TTC549 (cell line): ENCODE data around the gene HLCS.

Experiments
- FAIRE-seq: peaks from 2 replicates; lab custom pipeline; 2012; peaks lifted over from hg19 to GRCh38; lab: Jason Lieb, UNC

Gene HLCS

DNA sequence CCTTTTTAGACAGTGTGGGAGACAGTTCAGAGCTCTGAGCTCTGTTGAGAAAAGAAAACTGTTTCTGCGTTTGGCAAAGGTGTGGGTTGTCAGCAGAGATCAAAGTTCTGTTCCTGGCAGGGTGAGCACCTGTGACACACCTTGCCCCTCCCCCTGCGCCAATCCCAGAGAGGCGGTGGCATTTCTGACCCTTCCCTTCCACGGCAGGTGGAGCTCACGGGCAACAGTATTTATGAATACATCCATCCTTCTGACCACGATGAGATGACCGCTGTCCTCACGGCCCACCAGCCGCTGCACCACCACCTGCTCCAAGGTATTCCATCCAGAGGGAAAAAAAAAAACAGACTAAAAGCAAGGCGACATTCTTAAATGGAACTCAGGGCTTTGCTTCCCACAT lies 246.9 kb downstream of the HLCS start:
- FAIRE-seq: no peak

DNA sequence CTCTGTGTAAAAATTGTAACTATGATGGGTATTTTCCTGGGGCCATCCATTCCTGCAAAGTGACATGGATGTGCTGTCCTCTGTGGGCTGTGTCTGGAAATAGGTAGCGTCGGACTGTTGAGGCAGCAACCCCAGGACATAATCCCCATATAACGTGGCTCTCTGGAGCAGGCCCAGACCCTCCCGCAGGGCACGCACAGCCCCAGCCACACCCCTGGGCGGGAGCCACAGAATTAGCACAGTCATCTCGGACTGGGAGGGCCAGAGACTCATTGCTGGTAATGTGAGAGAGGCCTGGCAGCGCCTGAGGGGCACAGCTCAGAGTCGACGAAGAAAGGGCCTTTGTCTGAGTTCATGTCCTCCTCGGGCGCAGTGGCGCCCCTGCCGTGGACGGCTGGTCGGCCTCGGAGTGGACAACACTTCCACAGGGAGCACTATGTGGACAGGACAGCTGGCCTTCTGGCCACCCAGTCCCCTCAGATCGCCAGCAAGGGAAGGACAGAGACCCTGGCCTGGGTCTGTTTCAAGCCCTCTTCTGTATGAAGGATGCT lies 247.4 kb downstream of the HLCS start:
- no peak for FAIRE-seq

DNA sequence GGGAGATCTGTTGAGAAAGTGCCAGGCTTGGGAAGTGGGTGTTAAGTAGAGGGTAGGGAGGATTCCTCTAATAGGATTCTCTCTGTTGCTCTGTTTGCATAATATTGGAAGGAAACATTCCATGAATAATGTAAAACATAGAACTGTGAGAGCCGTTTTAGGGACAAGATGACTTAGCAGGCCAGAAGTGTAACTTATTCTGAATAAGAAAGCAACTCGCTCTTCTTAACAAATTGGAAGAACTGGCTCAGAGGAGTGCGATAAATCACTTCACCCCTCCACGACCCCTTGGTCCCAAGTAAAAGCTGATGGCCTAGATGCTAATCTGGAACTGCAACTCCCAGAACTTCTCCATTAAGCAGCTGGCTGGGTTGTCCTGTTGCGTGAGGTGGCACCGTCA lies 248.5 kb downstream of the HLCS start:
- FAIRE-seq: no peak

DNA sequence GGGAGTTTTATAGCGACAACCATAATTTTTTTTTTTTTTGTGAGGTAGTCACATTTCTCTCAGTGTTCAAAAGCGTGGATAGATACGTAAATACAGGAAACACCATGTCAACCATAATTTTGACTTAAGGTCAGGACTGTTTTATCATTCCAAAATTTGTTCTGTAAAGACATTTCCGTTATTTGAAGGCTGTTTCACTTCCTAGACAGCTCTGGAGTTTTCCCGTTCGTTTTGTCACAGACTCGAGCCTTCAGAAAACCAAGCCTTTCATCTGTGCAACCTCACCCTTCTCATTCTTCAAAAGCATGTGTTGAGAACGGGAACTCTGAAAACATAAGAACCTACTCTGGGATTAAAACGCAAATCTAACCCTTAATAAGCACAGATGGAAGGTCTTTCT lies 249.6 kb downstream of the HLCS start:
- FAIRE-seq: no peak

DNA sequence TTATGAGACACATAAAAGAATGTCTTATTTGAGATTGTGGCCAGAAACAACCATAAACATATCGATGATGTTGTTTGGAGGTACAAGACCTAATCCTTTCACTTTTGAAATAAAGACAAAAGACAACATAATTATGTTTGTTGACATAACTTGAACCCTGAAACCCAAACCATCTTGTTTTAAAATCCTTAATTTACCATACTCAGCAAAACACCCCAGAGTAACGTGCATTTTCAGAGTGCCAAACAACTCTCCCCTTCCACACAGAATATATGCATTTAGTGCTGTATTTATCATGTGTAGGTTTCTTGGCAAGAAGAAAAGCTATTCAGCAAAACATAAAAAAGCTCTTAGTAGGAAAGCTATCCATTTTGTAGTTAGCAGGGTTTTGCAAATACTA lies 250.1 kb downstream of the HLCS start:
- no peak for FAIRE-seq

DNA sequence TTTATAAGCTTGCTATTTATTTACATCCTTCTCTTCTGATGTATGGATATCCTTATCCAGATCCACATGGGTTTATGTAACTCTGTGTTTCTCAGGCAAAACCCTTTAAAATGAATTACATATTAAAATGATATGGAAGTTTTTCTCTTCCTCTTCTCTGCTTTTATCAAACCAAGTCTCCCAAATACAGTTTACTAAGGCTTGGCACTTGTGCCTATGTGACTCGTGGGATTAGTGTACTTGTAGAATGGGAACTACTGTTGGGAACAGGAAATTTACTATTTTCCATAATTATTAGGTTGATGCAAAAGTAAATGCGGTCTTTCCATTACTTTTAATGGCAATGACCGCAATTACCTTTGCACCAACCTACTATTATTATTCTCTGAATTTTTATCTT lies 252.7 kb downstream of the HLCS start:
- no peak for FAIRE-seq

DNA sequence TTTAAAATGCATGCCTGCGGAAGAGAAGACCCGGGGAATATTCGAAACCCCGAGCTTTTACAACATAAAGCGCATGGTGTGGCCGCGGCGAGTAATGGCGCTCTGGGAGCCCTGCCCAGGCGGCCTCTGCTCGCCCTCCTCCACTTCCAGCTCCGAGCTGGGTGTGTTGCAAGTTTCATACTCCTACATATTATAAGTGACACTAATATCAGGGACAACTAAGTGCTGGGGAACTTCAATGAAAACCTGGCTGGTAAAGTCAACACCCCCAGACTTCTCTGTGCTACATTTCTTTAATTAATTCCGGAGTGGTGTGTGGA lies 255.8 kb downstream of the HLCS start:
- no peak for FAIRE-seq

DNA sequence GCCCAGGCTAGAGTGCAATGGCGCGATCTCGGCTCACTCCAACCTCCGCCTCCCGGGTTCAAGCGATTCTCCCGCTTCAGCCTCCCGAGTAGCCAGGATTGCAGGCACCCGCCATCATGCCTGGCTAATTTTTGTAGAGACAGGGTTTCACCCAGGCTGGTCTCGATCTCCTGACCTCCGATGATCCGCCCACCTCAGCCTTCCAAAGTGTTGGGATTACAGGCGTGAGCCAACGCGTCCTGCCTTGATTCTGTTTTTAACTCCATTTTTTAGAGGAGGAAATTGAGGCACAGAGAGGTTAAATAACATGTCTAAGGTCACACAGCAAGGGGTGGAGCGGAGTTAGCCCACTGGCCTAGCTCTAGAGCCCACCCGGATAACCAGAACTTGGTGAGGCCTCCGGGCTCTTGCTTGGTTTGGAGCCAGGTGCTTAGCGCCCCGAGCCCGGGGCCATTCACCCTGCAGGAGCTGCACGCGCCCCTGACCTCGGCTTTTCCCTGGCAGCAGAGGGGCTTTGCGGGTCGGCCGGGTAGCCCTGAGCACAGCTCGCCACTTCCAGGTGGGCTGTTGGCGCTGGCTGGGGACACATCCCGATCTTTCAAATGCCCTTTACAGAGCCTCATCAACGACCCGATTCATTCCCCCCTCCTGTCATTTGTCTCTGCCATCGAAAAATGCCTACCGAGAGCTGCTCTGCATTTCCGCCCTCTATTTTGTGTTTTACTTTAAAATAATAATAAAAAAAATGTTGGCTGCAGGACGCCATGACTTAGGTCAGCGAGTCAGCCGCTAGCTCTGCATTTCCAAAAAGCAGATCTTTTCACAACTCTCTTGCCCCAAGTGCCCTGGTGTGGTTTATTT lies 256.4 kb downstream of the HLCS start:
- FAIRE-seq: no peak

DNA sequence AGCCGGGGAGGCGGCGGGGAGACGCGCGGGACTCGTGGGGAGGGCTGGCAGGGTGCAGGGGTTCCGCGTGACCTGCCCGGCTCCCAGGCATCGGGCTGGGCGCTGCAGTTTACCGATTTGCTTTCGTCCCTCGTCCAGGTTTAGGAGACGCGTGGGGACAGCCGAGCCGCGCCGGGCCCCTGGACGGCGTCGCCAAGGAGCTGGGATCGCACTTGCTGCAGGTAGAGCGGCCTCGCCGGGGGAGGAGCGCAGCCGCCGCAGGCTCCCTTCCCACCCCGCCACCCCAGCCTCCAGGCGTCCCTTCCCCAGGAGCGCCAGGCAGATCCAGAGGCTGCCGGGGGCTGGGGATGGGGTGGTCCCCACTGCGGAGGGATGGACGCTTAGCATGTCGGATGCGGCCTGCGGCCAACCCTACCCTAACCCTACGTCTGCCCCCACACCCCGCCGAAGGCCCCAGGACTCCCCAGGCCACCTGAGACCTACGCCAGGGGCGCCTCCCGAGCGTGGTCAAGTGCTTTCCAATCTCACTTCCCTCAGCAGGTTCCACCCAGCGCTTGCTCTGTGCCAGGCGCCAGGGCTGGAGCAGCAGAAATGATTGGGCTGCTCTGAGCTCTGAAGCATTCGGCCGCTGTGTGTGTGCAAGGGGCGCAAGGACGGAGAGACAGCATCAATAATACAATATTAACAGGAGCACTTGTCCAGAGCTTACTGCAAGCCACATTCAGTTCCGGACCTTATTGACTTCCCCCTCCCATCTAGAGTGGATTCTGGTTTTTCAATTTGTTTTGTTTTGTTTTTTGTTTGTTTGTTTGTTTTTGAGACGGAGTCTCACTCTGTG lies 257.2 kb downstream of the HLCS start:
- no peak for FAIRE-seq

DNA sequence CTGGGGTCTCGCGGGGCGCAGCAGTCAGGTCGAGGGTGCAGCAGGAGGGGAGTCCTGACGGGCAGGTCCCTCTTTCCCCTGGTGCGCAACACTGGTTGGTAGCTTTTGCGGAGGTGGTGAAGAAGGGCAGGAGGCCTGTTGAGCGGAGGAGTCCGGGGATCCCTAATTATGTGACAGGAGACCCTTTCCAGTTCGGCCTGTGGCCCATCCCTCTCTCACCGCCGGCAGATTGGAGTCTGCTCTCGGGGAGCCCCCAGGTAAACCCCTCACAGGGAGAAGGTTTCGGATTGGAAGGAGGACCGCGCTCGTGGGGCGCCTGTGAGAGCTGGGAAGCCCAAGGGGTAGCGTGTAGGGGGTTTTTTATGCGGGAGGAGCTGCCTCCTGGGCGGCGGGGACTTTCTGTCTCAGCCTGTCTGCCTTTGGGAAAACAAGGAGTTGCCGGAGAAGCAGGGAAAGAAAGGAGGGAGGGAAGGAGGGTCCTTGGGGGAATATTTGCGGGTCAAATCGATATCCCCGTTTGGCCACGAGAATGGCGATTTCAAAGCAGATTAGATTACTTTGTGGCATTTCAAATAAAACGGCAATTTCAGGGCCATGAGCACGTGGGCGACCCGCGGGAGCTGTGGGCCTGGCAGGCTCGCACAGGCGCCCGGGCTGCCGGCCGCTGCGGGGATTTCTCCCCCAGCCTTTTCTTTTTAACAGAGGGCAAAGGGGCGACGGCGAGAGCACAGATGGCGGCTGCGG lies 258.0 kb downstream of the HLCS start:
- FAIRE-seq: no peak

DNA sequence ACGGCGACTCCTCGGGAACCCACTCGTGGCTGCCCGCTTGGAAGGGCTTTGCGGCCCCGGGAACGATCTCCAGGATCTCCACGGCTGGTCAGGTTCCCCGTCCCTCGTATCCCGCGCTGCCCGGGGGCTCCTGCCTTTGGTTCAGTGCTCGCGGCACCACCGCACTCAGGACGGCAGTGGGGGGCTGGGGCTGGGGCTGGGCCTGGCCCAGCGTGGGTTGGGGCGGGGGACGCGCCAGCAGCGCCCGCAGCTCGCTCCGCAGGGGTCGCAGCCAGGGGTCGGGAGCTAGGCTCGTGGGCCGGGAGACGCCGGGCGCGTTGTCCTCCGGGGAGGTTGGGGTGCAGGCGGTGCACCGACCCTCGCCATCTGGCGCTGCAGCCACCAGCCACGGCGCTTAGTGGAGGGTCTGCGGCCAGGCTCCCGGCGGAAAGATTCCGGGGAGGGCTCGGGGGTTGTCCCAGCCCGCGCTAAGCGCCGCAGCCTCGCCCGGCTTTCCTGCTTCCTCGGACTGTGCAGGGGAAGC lies 258.6 kb downstream of the HLCS start:
- FAIRE-seq: no peak

DNA sequence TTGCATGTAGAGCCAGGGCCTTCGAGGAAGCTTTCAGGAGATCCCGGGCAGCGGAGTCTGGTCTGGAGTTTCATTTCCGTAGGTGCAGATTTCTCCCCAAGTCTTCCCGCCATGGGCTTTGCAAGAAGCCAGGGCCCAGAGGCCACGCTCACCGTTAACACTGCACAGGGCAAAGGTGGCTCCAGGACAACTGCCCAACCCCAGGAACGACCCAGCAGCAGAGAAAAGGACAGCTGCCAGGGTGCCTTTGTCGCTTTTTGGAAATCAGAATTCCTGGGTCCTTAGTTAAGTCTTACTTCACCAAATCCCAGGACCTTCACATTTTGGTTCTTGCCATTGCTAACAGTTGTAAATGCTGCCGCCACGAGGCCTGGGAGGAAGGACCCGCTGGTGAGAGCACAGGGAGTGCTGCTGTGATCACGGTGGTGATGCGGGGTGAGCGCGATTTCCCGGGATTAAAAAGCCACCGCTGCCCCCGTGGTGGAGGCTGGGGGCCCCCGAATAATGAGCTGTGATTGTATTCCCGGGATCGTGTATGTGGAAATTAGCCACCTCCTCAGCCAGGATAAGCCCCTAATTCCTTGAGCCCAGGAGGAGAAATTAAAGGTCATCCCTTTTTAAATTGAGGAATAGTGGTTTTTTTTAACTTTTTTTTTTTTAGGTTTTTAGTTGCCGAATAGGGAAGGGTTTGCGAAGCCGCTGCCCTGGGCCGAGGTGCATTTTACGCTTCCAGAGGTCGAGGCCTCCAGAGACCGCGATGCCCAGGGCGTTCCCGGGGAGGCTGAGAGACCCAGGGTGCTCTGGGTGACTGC lies 259.3 kb downstream of the HLCS start:
- no peak for FAIRE-seq

DNA sequence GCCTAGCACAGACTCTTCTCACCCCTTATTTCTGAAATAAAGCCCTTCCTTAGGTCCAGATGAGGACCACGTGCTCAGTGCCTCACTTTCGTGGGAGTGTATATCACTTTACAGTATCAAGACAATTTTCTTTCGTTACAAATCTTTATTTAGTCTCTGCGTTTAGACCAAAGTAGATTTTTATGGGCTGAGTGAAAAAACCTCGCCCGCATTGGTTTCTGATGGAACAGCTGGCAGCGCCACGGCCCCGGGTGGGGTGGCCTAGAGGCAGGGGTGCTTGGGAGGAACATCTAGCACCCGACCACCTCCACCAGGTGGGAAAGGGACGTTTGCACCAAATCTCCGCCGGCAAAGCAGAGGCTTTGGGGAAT lies 260.0 kb downstream of the HLCS start:
- FAIRE-seq: no peak

DNA sequence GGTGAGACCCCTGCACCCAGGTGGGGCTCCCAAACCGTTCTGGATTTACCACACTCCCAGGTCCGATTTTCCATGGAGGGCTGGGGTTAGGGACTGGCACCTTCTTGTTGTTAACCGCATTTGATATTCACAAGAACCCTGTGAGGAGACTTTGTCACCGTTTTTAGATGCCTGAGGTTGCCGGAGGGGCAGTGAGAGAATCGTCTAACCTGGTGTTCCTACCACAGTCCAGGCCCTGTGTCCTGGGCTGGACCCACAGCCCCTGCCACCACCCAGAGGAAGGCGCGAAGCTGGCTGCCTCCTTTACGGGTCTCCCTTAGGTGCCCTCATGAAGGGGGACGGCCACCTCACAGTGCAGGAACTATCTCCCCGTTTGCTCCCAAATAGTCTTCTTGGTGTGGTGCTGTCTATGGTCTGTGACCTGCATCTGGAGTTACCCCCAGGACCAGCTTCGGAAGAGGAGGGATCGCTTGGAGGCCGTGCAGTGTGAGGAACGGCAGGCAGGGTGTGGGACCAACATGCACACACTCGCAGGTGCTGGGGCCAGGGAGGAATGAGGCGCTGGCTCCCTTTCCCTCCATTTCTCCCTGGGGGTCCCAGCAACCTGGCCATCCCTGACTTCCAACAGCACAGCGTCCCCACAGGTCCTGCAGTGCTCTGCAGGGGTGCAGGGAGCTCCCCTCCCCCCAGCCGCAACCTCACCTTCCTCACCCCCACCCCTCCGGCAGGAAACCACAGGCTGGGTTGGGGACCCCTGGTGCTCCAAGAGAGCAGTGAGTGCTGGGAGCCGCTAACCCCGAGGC lies 260.6 kb downstream of the HLCS start:
- no peak for FAIRE-seq

DNA sequence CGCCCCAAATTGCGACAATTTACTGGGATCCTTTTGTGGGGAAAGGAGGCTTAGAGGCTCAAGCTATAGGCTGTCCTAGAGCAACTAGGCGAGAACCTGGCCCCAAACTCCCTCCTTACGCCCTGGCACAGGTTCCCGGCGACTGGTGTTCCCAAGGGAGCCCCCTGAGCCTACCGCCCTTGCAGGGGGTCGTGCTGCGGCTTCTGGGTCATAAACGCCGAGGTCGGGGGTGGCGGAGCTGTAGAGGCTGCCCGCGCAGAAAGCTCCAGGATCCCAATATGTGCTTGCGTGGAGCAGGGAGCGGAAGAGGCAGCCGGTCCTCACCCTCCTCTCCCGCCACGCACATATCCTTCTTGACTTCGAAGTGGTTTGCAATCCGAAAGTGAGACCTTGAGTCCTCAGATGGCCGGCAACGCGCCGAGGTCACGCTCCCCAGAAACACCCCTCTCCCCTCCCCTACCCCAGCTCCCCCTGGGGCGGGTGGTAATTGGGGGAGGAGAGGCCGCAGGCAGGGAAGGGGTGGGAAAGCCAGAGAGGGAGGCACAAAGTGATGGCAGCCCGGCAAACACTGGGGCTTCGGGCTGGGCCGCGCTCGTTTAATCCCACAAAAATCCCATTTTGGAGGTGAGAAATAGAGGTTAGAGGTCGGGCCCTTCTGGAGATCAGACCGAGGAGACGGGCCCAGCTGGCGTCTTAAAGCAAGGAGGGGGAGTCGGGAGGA lies 261.4 kb downstream of the HLCS start:
- no peak for FAIRE-seq

DNA sequence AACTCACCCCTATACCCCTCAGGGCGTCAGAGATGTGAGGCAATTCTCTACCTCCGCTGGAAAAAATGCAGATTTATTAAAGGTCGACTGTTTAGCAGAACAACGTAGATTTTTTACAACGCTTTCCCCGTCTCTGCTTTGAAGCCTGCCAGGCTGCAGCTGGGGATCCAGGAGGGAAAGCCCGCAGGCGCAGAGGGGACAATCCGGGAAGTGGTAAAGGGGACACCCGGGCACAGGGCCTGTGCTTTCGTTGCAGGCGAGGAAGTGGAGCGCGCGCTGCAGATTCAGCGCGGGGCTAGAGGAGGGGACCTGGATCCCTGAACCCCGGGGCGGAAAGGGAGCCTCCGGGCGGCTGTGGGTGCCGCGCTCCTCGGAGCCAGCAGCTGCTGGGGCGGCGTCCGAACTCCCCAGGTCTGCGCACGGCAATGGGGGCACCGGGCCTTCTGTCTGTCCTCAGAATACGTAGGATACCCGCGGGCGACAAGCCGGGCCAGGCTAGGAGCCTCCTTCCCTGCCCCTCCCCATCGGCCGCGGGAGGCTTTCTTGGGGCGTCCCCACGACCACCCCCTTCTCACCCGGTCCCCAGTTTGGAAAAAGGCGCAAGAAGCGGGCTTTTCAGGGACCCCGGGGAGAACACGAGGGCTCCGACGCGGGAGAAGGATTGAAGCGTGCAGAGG lies 262.1 kb downstream of the HLCS start:
- FAIRE-seq: no peak

DNA sequence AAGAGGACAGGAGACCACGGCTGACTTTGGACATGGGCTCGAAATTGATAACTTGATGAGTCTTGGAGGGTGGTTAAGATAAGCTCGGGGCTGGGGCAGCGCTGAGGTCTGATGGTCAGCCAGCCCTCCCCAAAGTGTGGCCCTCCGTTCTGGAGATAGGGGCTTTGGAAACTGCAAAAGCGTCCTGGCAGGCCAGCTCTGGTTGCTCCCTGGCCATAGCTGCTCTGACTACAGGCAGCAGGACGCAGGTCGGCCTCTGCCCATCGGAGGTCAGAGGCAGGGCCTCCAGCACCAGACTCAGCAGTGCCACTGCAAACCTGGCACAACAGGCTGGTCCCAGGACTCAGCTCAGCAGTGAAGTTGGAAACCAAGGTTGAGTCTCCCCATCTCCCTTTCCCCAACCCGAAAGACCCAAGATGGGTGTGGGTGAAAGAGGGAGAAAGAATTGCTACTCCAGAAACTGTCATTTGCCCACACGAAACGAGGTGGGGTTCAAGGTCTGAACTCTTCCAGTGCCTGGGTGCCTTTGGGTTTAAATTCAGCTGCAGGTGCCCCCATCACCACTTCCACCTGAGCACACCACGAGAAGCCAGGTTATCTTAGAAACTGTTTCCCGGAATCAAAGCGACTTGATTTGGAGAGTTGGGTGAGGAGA lies 262.7 kb downstream of the HLCS start:
- FAIRE-seq: no peak

DNA sequence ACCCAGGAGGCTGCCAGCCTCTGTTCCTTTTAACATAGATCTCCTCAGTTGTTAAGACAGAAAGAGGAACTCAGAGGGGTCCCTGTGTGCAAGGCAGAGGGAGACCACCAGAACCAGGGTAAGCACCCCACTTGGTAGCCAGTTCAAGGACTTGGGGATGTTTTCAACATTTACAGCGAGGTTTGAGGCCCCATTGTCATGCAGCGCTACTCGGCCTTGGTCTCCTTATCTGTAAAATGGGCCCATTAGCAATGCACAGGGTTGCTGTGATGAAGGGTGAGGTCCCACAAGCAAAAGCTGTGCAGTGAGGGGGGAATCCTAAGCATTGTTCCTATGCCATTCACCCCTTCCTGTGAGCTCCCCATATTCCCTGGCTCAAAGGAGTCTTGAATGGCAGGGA lies 263.3 kb downstream of the HLCS start:
- no peak for FAIRE-seq

DNA sequence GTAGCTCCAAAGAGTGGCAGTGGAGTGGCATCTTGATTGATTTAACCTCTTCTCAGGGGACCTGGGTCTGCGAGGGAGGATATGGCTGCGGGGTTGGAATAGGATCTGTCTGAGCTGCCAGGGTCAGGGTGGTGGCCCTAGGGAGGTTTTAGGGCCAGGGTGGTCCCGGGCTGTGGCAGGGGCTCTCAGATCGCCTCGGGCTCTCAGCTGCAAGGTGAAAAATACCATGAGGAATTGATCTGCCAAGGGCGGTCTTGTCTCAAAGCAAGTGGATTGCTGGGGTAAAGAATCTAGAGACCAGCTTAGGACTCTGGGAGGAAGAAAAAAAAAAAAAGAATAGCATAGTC lies 263.9 kb downstream of the HLCS start:
- FAIRE-seq: no peak
